GM19324 (cell line): ENCODE measurements around the gene HGFAC.

Source experiments
- ATAC-seq: cut with Tn5 transposase; IDR thresholded peaks from one replicate; pipeline ENCODE4 v1.9.1; 2021; ENCODE audit warnings: mild to moderate bottlenecking, moderate library complexity; ENCODE audit not compliant: unreplicated experiment, low FRiP score

Gene HGFAC

DNA sequence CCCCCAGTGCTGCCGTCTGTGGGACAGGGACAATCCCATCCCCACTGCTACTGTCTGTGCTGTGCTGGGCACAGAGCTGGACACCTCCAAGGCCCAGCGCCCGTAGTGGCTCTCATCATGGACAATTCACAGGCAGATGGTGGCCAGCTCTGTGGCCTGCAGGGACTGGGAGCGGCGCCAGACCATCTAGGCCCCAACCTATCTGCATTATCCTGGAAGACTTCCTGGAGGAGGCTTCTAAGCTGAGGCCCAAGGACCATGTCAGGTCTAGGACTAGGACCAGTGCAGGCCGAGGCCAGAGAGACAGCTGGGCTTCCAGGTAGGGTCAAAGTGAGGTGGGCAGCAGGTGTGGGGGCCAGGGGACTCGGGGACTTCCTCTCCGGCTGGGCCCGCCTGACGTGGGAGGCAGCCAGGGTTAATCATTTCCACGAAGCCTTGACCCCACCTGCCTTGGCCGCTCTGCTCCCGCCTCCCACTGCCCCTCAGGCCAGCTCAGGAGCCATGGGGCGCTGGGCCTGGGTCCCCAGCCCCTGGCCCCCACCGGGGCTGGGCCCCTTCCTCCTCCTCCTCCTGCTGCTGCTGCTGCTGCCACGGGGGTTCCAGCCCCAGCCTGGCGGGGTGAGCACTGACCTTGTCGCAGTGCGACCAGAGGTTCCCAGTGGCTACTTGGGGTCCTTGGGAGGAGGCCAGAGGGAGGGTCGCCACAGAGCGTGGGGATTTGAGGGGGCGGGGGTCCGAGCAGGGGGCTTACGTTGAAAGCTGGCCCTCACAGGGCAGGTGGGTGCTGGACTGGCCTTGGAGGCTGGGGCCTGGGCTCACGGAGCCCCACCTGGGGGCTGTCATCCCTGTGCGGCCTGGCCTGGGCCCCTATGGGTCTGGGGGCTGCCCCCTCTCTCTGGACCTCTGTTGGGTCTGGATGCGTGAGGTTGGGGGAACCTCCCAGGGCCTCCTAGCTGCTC is at the start of gene HGFAC:
HGFAC (plus strand) TSS at position 468 of the 959 bp plus-strand sequence; CDS start at position 502, 34 bp downstream.
- ATAC-seq: no peak

DNA sequence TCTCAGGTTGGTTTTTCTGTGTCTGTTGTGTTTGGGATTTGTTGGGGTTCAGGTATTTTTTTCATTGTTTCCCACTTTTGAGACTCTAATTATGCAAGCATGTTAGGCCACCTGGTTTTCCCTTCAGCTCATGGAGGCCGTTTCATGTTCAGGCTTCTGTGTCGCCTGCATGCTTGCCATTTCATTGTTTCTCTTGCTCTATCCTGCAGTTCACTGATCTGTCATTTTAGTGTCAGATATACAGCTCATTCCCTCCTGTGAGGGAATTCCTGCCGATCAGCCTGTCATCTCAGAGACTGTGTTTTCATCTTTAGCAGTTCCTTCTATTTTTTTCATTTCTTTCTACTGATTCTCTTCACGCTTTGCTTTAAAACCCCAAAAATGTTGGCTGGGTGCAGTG is 49.4 kb upstream of the HGFAC start:
- no peak for ATAC-seq

DNA sequence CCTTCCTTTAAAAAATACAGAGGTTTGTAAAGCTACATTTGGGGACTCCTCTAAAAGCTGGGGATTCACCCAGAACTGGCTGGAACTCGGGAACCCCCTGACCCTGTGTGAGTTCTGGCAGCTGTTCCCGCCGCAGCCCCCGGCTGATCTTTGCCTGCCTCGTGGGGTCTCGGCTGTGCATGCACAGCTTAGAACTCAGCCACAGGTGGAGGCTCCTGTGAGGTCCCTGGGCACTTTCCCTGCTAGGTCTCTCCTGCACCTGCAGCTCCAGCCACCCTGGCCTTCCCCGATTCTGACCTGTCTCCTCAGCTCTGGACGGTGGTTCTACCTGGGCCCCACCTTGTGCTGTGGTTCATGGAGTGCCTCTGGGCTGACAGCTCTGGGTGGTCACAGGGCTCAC is 48.6 kb upstream of the HGFAC start:
- no peak for ATAC-seq

DNA sequence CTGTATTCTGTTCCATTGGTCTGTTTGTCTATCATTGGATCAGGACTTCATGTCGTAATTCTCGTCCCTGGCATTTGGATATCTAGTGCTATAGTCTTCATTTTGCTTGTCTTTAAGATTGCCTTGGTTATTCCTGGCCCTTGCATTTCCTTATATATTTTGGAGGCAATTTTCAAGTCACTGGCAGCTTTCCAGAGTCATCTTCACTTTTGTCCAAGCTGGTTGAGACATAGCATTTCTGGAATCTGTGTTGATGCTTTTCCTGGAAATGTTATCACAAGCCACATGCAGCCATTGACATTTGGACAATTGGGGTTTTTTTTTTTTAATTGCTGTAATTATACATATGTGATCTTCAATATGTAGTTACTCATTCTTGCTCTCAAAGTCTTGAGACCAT is 45.2 kb upstream of the HGFAC start:
- ATAC-seq: no peak

DNA sequence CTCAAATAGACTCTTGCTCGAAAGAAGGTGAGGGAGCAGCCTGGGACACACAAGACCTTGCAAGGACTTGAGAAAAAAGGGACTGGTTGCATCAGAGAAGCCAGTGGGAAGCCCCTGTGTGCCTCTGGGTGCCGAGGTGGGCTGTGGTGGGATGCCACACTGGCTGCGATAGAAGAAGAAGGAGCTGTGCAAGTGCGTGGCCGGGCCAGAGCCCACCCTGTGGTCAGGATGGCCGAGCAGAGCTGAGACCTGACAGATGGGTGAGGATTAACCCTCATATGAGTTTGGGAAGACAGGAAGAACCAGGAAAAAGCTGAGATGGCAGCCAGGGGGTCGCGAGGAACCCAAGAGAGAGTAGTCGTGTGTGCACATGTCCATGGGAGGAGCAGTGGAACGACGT is 44.6 kb upstream of the HGFAC start:
- no peak for ATAC-seq

DNA sequence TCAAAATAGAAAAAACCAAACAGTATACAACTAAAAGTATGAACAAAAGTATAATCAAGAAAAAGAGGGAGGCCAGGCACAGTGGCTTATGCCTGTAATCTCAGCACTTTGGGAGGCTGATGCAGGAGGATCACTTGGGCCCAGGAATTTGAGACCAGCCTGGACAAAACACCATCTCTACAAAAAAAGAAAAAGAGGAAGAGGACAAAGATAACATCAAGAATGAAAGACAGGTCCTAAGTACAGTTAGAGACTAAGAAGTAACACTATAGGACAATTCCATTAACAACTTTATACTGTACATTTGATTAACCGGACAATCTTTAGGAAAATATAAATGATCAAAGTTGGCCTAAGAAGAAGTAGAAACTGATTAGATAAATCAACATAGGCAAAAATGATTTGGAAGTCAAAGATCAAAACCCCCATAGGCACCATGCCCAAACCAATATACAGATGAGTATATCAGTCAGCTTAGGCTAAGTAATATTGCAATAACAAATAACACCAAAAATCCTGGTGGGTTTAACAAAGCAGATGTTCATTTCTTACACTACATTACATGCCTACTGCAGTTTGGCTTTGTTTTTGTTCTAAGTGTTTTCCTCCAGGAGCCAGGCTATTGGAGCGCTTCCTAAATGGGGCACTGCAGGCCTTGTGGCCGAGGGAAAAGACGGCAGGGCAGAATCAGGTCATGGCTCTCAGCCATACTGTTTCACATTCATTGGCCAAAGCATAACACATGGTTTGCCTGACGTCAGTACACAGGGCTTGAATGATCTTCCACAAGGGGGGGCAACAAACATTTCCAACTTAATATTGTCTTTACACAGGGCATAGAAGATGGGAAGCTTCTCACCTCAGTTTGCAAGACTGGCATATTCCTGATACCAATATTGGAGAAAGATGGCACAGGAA is 42.2 kb upstream of the HGFAC start:
- no peak for ATAC-seq

DNA sequence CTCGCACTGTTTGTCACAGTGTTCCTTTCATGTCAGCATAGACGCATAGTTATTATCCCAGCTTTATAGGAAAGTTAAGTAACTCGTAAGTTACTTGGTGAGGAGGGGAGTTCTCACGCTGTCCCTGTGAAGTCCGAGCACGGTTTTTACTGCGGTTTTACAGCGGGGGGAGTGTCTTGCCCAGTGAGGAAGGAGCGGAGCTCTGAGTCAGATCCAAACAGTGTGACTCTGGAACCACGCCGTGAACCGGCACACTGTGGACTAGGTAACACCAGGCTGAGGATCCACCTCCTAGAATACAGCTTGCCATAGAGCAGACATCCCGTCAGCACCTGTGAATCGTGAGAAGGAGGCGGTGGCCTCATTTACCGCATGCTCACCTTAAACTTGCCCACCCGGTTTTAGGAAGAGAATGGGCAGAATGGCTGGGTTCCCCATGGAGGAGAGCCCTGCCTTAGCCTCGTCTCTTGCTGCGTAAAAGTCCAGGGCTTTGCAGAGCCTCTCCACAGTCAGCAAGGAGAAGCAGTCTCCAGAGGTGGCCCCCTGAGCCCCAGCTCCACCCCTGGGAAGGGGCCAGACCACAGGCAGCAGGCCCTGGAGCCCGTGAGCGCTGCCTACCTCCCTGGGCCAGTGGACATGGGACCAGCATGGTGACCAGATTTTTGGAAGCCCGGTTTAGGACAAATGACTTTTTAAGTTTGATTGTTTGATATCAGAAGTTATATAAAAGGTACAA is 40.2 kb upstream of the HGFAC start:
- ATAC-seq: no peak

DNA sequence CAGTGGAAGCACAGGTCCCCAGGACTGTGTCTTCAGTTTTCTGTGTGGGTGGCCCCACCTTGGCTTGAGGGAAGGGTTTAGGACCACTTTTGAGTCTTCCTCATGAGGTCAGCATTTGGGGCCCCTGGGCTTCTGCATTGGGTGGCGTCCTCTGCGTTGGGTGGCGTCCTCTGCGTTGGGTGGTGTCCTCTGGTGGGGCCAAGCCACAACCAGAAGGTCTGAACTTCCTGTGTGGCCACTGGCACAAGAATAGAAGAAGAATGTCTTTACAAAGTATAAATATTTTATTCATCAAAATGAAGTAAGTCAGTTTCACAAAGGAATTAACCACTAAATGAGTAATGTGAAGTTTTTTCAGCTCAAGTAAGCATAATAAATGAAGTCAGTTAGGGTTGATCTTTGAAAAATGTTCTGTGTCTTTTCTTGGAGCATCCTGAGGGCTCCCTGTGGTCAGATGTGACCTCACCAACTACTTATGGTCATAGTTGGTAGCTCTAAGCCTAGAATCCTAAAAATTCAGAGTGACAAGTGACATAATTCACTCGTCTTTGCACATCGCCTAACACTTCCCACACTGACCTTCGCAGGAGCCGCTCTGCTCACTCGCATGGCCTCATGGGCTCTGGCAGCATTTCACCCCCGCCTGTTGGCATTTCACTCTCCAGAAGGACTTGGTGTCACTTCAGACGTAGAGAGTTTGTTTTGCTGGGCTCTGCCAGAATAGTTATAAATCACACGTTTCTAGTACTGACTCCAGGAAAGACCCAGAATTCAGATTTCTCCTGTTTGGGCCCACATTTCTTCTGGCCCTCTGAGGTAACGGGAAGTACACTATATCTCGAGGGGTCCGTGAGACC is 39.0 kb upstream of the HGFAC start:
- ATAC-seq: no peak

DNA sequence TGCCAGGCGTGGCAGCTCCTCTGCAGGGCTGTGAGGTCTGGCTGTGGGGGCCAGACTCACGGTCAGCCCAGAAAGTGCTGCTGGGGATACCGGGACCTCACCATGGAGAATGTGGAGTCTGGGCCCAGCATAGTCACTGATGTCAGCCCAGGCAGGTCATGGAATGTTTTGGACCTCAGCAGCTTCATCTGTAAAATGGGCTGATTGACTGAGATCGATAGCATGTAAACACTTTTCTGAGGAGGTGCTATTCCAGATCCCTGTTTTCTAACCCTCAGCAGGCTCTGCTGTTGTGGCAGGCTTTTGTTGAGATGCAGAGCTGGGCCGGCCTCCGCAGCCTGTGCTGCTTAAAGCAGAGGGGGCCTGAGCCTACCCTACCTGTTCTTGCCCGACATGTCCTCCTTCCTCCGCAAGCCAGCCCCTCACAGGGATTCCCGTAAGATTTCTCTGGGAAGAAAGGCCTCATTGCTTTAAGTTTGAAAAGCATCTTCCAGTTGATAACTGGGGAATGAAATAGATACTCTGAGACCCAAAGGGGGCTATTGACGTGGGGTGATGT is 38.3 kb upstream of the HGFAC start:
- ATAC-seq: no peak

DNA sequence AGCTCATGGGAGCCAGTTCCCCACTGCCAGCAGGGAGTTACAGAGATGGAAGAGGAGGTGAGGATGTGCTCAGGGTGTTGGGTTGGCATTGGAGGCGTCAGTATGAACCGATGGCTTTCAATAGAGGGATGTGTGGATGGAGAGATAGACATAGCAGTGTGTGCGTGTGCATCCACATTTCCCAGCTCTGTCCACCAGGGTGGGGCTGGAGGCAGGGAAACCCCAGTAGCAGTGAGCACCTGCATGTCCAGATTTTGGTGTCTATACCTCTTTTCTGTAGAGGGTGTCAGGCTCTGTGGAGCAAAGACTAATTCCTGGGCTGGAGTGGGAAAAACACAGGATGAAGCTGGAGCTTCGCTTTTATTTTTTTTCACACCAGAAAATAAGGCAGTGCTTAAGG is 37.2 kb upstream of the HGFAC start:
- no peak for ATAC-seq

DNA sequence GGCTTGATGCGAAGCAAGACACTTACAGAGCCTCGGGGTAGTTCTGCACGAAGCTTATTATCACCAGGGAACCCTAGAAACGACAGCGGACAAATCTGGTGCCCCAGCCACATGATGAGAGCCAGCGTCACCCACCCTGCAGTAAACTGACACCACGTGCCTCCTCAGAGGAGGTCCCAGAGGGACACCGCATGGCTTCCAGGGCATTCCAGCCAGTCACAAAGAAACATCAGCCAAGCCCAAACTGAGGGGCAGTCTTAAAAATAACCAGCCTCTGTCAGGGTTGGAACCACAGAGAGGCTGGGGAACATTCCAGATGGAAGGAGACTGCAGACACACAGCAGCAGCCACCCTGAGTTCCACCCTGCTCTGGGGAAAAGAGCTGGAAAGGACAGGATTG is 36.6 kb upstream of the HGFAC start:
- ATAC-seq: no peak

DNA sequence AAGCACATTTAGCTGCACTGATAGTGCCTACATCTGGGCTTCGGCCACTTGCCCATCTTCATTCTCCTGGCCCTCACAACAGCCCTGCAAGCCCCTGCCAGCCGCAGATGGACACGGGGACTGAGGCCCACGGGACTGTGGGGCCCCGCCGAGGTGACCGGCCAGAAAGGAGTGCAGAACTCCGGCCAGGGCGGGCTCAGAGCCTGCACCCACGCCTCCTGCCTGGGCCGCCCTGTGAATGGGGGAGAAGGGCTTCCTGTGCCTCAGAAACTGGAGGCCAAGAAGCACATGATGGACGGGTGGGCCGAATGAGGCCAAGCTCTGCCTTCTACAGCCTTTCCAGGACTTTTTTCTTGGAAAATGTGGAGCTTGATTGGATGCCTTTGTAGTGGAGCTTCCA is 35.7 kb upstream of the HGFAC start:
- ATAC-seq: no peak

DNA sequence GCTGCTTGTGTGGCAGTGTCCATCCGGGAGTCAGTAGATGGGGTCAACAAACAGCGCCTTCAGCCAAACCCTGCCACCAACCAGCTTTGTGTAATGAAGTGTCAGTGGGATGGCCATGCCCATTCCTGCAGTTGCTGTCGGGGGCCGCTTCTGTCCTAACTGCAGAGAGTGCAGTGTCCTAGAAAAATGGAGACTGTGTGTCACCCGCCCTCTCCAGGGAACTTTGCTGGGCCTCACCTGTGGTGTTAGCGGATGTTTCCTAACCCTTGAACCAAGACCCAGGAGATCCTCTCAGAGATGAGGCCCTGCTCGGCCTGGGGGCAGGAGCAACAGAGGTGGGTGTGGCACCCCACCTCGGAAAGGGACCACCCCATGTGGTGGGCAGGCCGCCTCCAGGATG is 35.3 kb upstream of the HGFAC start:
- ATAC-seq: no peak

DNA sequence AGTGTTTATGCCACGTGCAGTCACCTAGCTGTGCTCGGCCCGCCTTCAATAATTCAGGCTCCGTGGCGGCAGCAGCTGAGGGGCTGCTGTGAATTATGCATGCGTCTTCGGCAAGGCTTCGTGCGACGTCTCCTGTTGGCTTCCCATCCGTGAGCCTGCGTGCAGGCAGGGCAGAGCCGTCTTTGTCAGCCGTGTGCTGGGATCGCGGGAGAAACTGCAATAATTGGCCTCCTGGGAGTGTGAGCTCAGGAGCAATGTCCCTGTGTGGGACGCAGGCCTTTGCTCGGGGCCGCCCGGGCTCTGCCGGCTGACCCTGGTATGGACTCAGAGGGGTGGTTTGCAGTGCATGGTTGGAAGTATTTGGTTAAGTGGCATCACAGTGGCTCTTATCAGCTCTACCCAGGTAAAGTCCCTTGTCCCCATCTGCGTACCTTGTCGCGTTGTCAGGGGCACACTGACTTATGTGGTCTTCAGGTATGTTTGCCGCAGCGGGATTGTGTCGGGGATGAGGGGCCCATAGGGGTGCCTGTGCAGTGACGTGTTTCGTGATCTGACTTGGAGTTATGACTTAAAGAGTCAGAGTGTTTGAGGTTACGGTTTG is 34.5 kb upstream of the HGFAC start:
- ATAC-seq: no peak

DNA sequence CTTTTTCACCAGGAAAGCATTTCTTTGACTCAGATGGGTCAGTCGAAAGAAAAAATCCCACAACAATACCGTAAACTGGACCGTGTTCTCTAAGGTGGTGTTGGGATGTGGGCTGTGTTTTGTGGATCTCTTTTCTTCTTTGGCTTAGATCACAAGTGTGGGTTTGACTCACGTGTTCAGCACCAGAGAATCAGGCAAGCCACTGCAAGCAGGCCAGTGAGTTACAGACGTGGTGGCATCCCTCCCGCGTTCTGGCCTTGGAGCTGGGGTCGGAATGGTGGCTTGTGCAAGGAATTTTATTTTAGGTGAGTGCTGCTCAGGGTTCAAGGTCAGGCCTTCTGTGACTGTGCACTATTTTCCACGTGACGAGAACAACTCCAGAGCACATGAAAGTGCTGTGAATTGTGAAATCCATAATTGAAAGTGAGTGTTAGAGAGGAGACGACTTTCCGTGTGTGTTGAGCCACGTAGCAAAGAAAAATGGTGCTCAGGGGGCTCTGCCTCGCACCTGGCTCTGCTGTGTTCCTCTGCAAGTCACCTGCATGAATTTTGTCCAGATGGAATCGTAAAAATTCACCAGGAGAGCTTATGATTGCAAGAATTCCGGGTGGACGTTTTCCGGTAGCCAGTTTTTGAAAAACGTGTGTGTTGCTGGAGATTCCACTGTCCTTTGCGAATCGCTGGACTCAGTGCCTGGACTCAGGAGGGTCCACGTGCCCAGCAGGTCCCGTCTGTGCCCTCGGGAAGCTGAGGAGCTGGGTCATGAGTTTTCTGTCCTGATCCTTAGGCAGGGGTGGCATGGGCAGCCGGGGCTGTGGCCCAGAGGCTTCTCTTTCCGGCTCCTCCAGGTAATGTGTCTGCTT is 33.6 kb upstream of the HGFAC start:
- no peak for ATAC-seq

DNA sequence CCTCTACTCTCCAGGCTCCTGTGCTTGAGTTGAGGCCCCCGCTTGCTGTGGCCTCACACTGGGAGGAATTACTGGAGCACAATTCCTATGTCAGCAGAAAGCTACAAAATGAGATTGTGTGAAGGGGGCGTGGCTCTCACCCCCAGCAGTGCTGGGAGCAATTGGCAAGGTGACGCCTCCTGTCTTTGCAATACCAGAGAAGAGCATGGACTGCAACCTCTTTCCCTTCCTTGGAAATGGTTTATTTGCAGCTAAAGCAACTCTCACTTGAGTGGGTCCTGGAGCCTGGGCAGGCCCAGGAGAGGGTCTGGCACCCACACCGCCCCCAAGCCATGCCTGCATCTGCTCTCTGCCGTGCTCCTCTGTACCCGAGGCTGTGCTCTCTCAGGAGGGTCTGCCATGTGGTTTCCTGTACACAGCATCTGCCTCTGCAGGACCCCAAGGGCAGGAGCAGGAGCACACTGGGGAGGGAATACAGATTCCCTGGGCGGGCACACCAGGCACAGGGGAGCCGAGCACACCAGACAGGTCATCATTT is 32.9 kb upstream of the HGFAC start:
- no peak for ATAC-seq

DNA sequence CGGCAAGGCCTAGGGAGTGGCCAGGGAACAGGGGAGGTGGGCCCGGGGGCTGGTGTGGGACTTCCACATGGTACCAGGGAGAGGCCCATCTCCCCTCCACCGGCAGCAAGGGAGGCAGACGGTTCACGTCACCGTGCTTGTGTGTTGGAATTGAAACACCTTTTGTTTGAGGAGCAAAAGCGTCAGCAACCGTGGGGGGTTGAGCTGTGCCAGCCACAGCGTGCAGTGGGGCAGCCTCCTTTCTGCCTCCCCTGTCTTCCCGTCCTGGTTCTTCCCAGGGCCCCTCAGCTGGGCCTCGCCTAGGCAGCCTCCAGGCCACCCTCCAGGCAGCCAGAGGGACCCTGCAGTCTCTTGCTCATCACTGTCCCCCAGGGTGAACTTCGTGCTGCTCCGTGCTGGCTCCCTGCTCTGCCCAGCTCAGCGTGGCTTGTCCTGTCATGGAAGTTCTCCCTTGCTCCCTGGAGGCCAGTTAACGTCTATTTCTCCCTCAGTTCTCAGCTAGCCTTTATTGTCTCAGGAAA is 32.1 kb upstream of the HGFAC start:
- ATAC-seq: no peak
